ENCODE measurements around the gene LDLRAD3. TPM values are rescaled to one million over a fixed set of nuclear protein-coding genes. Genes with fewer than 3 reads are reported as not detected.

Gene LDLRAD3
- total RNA-seq, 2 experiments from 2014 or later: not detected

- DNase-seq (ENCODE audit: low spot score): no peak
- Histone ChIP-seq H3K4me1 (ENCODE audit: insufficient read depth, low read length, poor library complexity, severe bottlenecking) (no peaks in the 10 kb centered on the region), H3K4me3 (ENCODE audit: low read depth, low read length, poor library complexity, severe bottlenecking) (no peak overlapping the region), H2AFZ (ENCODE audit: low read length) (no peak overlapping the region), H3K4me2 (ENCODE audit: low read length) (no peak overlapping the region), H3K27ac (ENCODE audit: low read depth, low read length, poor library complexity, severe bottlenecking) (no peak overlapping the region), H4K20me1 (ENCODE audit: insufficient read depth, low read length) (no peaks in the 10 kb centered on the region), H3K79me2 (ENCODE audit: insufficient read depth, low read depth, low read length) (no peaks in the 10 kb centered on the region), H3K36me3 (ENCODE audit: insufficient read depth, low read length) (no peaks in the 10 kb centered on the region), H3K9me2 (ENCODE audit: insufficient read depth, low read length) (no peaks in the 10 kb centered on the region), H3K9me3 (ENCODE audit: low read length) (peaks cover 9% of the 10 kb centered on the region; the same call in 1 of the 2 replicates)
- ChIA-PET CTCF (ENCODE audit: unreplicated experiment) (no interaction called here), POLR2A (no interaction called here)
- TF ChIP-seq CTCF (conservative IDR thresholded peaks at IDR 0.05; ENCODE audit: low read length) (no peak), EZH2phosphoT487 (IDR thresholded peaks at IDR 0.05; ENCODE audit: borderline replicate concordance, low read depth, low read length) (no peak)
- intact Hi-C loops (cut with micrococcal nuclease; ENCODE audit: unreplicated experiment): no loop called here
- BruUV-seq (replicated peaks): no TSS peak
Measured at GRCh38 chr11:36224209-36224882, 280.5 kb downstream of the LDLRAD3 start.

- ChIA-PET POLR2A (no interaction called here), CTCF (ENCODE audit: unreplicated experiment) (no interaction called here)
- no peak for DNase-seq (ENCODE audit: low spot score)
- no TSS peak for BruUV-seq (replicated peaks)
- Histone ChIP-seq H3K36me3 (ENCODE audit: insufficient read depth, low read length) (no peaks in the 10 kb centered on the region), H2AFZ (ENCODE audit: low read length) (no peak overlapping the region), H3K4me1 (ENCODE audit: insufficient read depth, low read length, poor library complexity, severe bottlenecking) (no peaks in the 10 kb centered on the region), H4K20me1 (ENCODE audit: insufficient read depth, low read length) (no peaks in the 10 kb centered on the region), H3K27ac (ENCODE audit: low read depth, low read length, poor library complexity, severe bottlenecking) (no peak overlapping the region), H3K79me2 (ENCODE audit: insufficient read depth, low read depth, low read length) (no peaks in the 10 kb centered on the region), H3K9me2 (ENCODE audit: insufficient read depth, low read length) (no peaks in the 10 kb centered on the region), H3K4me2 (ENCODE audit: low read length) (no peak overlapping the region), H3K4me3 (ENCODE audit: low read depth, low read length, poor library complexity, severe bottlenecking) (no peak overlapping the region), H3K9me3 (ENCODE audit: low read length) (no peaks in the 10 kb centered on the region)
- no peak for TF ChIP-seq CTCF (conservative IDR thresholded peaks at IDR 0.05; ENCODE audit: low read length)
- TF ChIP-seq EZH2phosphoT487 (IDR thresholded peaks at IDR 0.05; ENCODE audit: borderline replicate concordance, low read depth, low read length): no peak
- intact Hi-C loops (cut with micrococcal nuclease; ENCODE audit: unreplicated experiment): no loop called here
Measured at GRCh38 chr11:36227044-36227443, 283.2 kb downstream of the LDLRAD3 start.

GRCh38 chr11:36228689-36229088 is 284.8 kb downstream of the LDLRAD3 start:
- POLR2A ChIA-PET: no interaction called here
- CTCF ChIA-PET (ENCODE audit: unreplicated experiment): no interaction called here

More at GRCh38 chr11:36228689-36229088, 284.8 kb downstream of the LDLRAD3 start:
- Histone ChIP-seq H4K20me1 (ENCODE audit: insufficient read depth, low read length) (no peaks in the 10 kb centered on the region), H3K4me3 (ENCODE audit: low read depth, low read length, poor library complexity, severe bottlenecking) (no peak overlapping the region), H3K4me2 (ENCODE audit: low read length) (no peak overlapping the region), H3K27ac (ENCODE audit: low read depth, low read length, poor library complexity, severe bottlenecking) (no peak overlapping the region), H3K4me1 (ENCODE audit: insufficient read depth, low read length, poor library complexity, severe bottlenecking) (no peaks in the 10 kb centered on the region), H3K9me2 (ENCODE audit: insufficient read depth, low read length) (no peaks in the 10 kb centered on the region), H3K36me3 (ENCODE audit: insufficient read depth, low read length) (no peaks in the 10 kb centered on the region), H2AFZ (ENCODE audit: low read length) (no peak overlapping the region), H3K79me2 (ENCODE audit: insufficient read depth, low read depth, low read length) (no peaks in the 10 kb centered on the region), H3K9me3 (ENCODE audit: low read length) (no peaks in the 10 kb centered on the region)
- TF ChIP-seq CTCF (conservative IDR thresholded peaks at IDR 0.05; ENCODE audit: low read length): no peak
- no peak for TF ChIP-seq EZH2phosphoT487 (IDR thresholded peaks at IDR 0.05; ENCODE audit: borderline replicate concordance, low read depth, low read length)
- DNase-seq (ENCODE audit: low spot score): no peak
- BruUV-seq (replicated peaks): no TSS peak
- intact Hi-C loops (cut with micrococcal nuclease; ENCODE audit: unreplicated experiment): no loop called here
